GM06990 (cell line): ENCODE data around the gene NDUFS1.
"Not testable (repeated sequence)": the region's sequence is repeated elsewhere in the genome, so short reads cannot be mapped to it uniquely, and the experiment has no call there.

Experiments
- DNase-seq: peaks from one replicate; pipeline ENCODE4 v3.0.0-alpha.2; 2011; ENCODE audit not compliant: insufficient read length; ENCODE audit errors: extremely low read depth
- H3K27me3 ChIP-seq: replicated peaks from 2 replicates; pipeline ENCODE4 v1.6.0; 2011; ENCODE audit warnings: low read length; ENCODE audit not compliant: control insufficient read depth, insufficient read depth
- H3K36me3 ChIP-seq: 2 replicates; pipeline ENCODE4 v1.5.1; 2011; ENCODE audit warnings: low read length; ENCODE audit not compliant: control insufficient read depth, insufficient read depth
- H3K4me3 ChIP-seq: replicated peaks from 2 replicates; pipeline ENCODE4 v1.5.1; 2011; ENCODE audit warnings: low read depth, mild to moderate bottlenecking, control low read depth, low read length
- CTCF ChIP-seq: IDR thresholded peaks from 2 replicates; pipeline ENCODE4 v1.5.1; 2011; ENCODE audit warnings: low read length, control low read depth, mild to moderate bottlenecking, inconsistent platforms; ENCODE audit not compliant: insufficient read depth, poor library complexity, severe bottlenecking

The NDUFS1 gene

GRCh38 chr2:206159346-206160124 is at the start of gene NDUFS1, which contains the start of gene EEF1B2:
Gene NDUFS1, minus strand, starts transcription at chr2:206159444. Its CDS starts 5,766 bp downstream, at chr2:206153678.
Gene EEF1B2, plus strand, starts transcription at chr2:206159895. Its CDS starts 85 bp downstream, at chr2:206159980.
- TF ChIP-seq CTCF = no peak
- Histone ChIP-seq H3K4me3 (peak within 1 kb of the TSS; percentile 70), H3K36me3 (peaks cover 7% of the 10 kb centered on the region), H3K27me3 (no peaks in the 10 kb centered on the region)
- DNase-seq = peak; percentile 98

GRCh38 chr2:206208900-206209299 is 49.7 kb upstream of the NDUFS1 start:
- no peak for DNase-seq
- H3K36me3 ChIP-seq = no peaks in the 10 kb centered on the region
- H3K27me3 ChIP-seq = no peaks in the 10 kb centered on the region
- no peak overlapping the region for H3K4me3 ChIP-seq
- TF ChIP-seq CTCF = no peak

GRCh38 chr2:206207316-206207715 is 48.1 kb upstream of the NDUFS1 start:
- not testable (repeated sequence) for H3K36me3 ChIP-seq, DNase-seq, H3K4me3 ChIP-seq, H3K27me3 ChIP-seq

- no peaks in the 10 kb centered on the region for H3K36me3 ChIP-seq
- no peak for TF ChIP-seq CTCF
- no peaks in the 10 kb centered on the region for H3K27me3 ChIP-seq
- no peak overlapping the region for H3K4me3 ChIP-seq
- DNase-seq = no peak
Measured at GRCh38 chr2:206204710-206205109, 45.5 kb upstream of the NDUFS1 start.

- DNase-seq = no peak
- Histone ChIP-seq H3K36me3 (no peaks in the 10 kb centered on the region), H3K27me3 (no peaks in the 10 kb centered on the region), H3K4me3 (no peak overlapping the region)
- TF ChIP-seq CTCF = no peak
Measured at GRCh38 chr2:206203331-206203730, 44.1 kb upstream of the NDUFS1 start.

GRCh38 chr2:206202446-206202845 is 43.2 kb upstream of the NDUFS1 start:
- DNase-seq = no peak

More at GRCh38 chr2:206202446-206202845, 43.2 kb upstream of the NDUFS1 start:
- TF ChIP-seq CTCF = no peak
- Histone ChIP-seq H3K4me3 (no peak overlapping the region), H3K27me3 (no peaks in the 10 kb centered on the region), H3K36me3 (no peaks in the 10 kb centered on the region)
